A673 (cell line): Measurements from ENCODE around the gene ACTL8. TPM values are rescaled to one million over a fixed set of nuclear protein-coding genes. Genes with fewer than 3 reads are reported as not detected.

Experiments
- BruUV-seq: library from RNA; stranded (reverse); fragments of 400-500 nt; replicated peaks from 2 replicates; lab custom pipeline; 2021; lab: Mats Ljungman, UMichigan
- CTCF ChIA-PET: fragments of 300-600 bp; sonication (Branson Sonifier 250); formaldehyde crosslinking; loops from one replicate; lab custom pipeline; 2022; ENCODE audit warnings: antibody characterized with exemption; lab: Charles Lee
- POLR2A ChIA-PET: fragments of 300-600 bp; sonication (Branson Sonifier 250); formaldehyde crosslinking; loops from one replicate; lab custom pipeline; 2022; ENCODE audit warnings: antibody characterized with exemption; ENCODE audit not compliant: low non-redundant PET; lab: Charles Lee
- DNase-seq: peaks from one replicate; pipeline ENCODE4 v3.0.0-alpha.2; 2015; ENCODE audit warnings: low spot score
- H3K27ac ChIP-seq: fragments of 200-600 bp; sonication (generic); 2 replicates; pipeline ENCODE4 v1.5.1; 2016; ENCODE audit warnings: mixed run types, low read depth, mild to moderate bottlenecking, mixed read lengths, antibody characterized with exemption, low read length; ENCODE audit not compliant: poor library complexity, severe bottlenecking
- H3K27me3 ChIP-seq: fragments of 200-600 bp; sonication (generic); replicated peaks from 2 replicates; pipeline ENCODE4 v1.6.1; 2017; ENCODE audit warnings: mixed run types, low read depth, mild to moderate bottlenecking, mixed read lengths, antibody characterized with exemption, low read length; ENCODE audit not compliant: insufficient read depth, poor library complexity
- H3K36me3 ChIP-seq: fragments of 200-600 bp; sonication (generic); 2 replicates; pipeline ENCODE4 v1.6.1; 2016; ENCODE audit warnings: mixed run types, mild to moderate bottlenecking, mixed read lengths, antibody characterized with exemption, low read length; ENCODE audit not compliant: insufficient read depth, poor library complexity, severe bottlenecking
- H3K4me1 ChIP-seq: fragments of 200-600 bp; sonication (generic); 2 replicates; pipeline ENCODE4 v1.6.1; 2017; ENCODE audit warnings: mixed run types, mild to moderate bottlenecking, mixed read lengths, antibody characterized with exemption, low read length; ENCODE audit not compliant: insufficient read depth, poor library complexity, severe bottlenecking
- H3K4me3 ChIP-seq: fragments of 200-600 bp; sonication (generic); 2 replicates; pipeline ENCODE4 v1.5.1; 2016; ENCODE audit warnings: low read depth, mixed run types, mild to moderate bottlenecking, mixed read lengths, low read length; ENCODE audit not compliant: poor library complexity, severe bottlenecking
- H3K9me3 ChIP-seq: fragments of 200-600 bp; sonication (generic); 2 replicates; pipeline ENCODE4 v1.6.1; 2016; ENCODE audit warnings: mixed run types, low read depth, mild to moderate bottlenecking, mixed read lengths, antibody characterized with exemption, low read length; ENCODE audit not compliant: poor library complexity, severe bottlenecking
- CTCF ChIP-seq: fragments of 300-800, 200-600 bp; sonication (generic); conservative IDR thresholded peaks from 2 replicates; pipeline ENCODE4 v1.5.1; 2017; ENCODE audit warnings: low read depth, mild to moderate bottlenecking, antibody characterized with exemption, low read length, moderate library complexity, mixed read lengths
- EZH2 ChIP-seq: fragments of 200-600 bp; sonication (generic); IDR thresholded peaks from 2 replicates; pipeline ENCODE4 v1.6.1; 2017; ENCODE audit warnings: borderline replicate concordance, low read depth, mild to moderate bottlenecking, mixed read lengths, antibody characterized with exemption, low read length; ENCODE audit not compliant: poor library complexity, severe bottlenecking
- intact Hi-C: fragments of 100-400 bp; cut with micrococcal nuclease; formaldehyde crosslinking; loops from one replicate; pipeline ENCODE4 v1.10.0; 2022; ENCODE audit not compliant: unreplicated experiment
- total RNA-seq: library from RNA; stranded (reverse); gene quantifications from 2 replicates; pipeline ENCODE4 v1.2.3, GENCODE V29; 2021

The ACTL8 gene
- total RNA-seq, 1 experiment from 2014 or later: 0.28 TPM

DNA sequence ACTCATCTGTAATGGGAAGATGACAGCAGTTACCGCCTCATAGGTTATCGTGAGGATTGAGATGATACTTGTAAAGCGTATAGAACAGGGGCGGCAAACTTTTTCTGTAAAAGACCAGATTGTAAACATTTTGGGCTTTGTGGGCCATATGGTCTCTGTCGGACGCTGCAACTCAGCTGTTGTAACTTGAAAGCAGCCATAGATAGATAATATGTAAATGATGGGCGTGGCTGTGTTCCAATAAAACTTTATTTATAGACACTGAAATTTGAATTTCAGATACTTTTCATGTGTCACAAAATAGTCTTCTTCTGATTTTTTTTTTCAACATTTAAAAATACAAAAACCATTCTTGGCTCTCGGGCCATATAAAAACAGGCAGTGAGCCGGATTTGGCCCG lies 15.8 kb downstream of the ACTL8 start:
- Histone ChIP-seq H3K4me1 (no peaks in the 10 kb centered on the region), H3K36me3 (no peaks in the 10 kb centered on the region), H3K27me3 (no peaks in the 10 kb centered on the region), H3K9me3 (no peaks in the 10 kb centered on the region), H3K4me3 (no peak overlapping the region), H3K27ac (no peak overlapping the region)
- DNase-seq: no peak
- no peak for TF ChIP-seq CTCF
- no peak for TF ChIP-seq EZH2
- intact Hi-C loops: no loop called here
- POLR2A ChIA-PET: no interaction called here
- CTCF ChIA-PET: no interaction called here
- BruUV-seq: no TSS peak

DNA sequence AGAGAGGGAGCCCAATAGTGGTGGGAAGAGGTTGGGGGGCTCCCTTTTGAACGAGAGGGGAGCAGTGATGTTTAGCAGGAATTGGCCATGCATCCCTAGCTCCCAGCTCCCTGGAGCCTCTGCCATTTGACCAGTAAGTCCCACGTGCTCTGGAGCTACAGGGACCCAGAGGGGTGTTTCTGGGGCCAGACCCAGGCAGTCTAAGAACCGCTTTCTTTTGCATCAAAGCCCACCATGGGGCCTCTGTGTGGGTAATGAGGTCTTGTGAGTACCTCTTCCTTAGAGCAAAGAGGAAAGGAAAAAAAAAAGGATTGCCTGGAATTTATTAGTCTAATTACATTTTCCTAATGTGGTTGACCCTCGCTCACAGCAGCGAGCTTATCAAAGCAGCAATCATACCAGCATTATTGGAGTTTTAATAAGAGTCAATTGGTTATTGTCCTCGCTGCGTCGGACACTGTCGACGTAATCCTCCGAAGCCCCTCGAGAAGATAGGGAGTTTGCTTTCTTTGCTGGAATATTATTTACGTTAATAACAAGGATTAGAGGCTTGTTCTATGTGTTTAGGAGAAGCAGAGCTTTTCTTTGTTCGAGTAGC lies 17.6 kb downstream of the ACTL8 start:
- no peak for DNase-seq
- TF ChIP-seq EZH2 (no peak), CTCF (no peak)
- H3K4me1 ChIP-seq: no peaks in the 10 kb centered on the region
- no TSS peak for BruUV-seq
- intact Hi-C loops: no loop called here
- no peaks in the 10 kb centered on the region for H3K9me3 ChIP-seq
- H3K4me3 ChIP-seq: no peak overlapping the region
- ChIA-PET CTCF (no interaction called here), POLR2A (no interaction called here)
- no peaks in the 10 kb centered on the region for H3K36me3 ChIP-seq
- H3K27ac ChIP-seq: no peak overlapping the region
- H3K27me3 ChIP-seq: no peaks in the 10 kb centered on the region

- Histone ChIP-seq H3K27me3 (no peaks in the 10 kb centered on the region), H3K9me3 (no peaks in the 10 kb centered on the region), H3K27ac (no peak overlapping the region), H3K4me3 (no peak overlapping the region), H3K4me1 (no peaks in the 10 kb centered on the region), H3K36me3 (no peaks in the 10 kb centered on the region)
- TF ChIP-seq CTCF (no peak), EZH2 (no peak)
- BruUV-seq: no TSS peak
- CTCF ChIA-PET: no interaction called here
- intact Hi-C loops: no loop called here
- POLR2A ChIA-PET: no interaction called here
- DNase-seq: no peak
Measured at GRCh38 chr1:17773591-17774326, 18.6 kb downstream of the ACTL8 start.
